H1 (cell line): ENCODE data around the gene PRPF40B.

Experiments
- BACH1 ChIP-seq: IDR thresholded peaks from 2 replicates; pipeline ENCODE4 v1.6.1; 2012; ENCODE audit warnings: low read length, improper control_type of control experiment
- EGR1 ChIP-seq: IDR thresholded peaks from 2 replicates; pipeline ENCODE4 v1.6.1; 2011; ENCODE audit warnings: low read depth, low read length, borderline replicate concordance
- EP300 ChIP-seq, 2 experiments: IDR thresholded peaks; 1 replicate in 1 of 2; 2 replicates in 1 of 2; pipeline ENCODE4 v1.6.1; 2011 to 2012; ENCODE audit warnings: low read depth in 2 of 2, low read length in 2 of 2, mild to moderate bottlenecking in 2 of 2, borderline replicate concordance in 1 of 2, inconsistent platforms in 1 of 2, moderate library complexity in 1 of 2
- EZH2 ChIP-seq: fragments of 200-600 bp; sonication (generic); IDR thresholded peaks from 2 replicates; pipeline ENCODE4 v1.7.1; 2012; ENCODE audit warnings: low read depth, mild to moderate bottlenecking, moderate library complexity, low read length, inconsistent platforms; ENCODE audit not compliant: severe bottlenecking
- GABPA ChIP-seq: IDR thresholded peaks from 2 replicates; pipeline ENCODE4 v1.6.1; 2011; ENCODE audit warnings: mild to moderate bottlenecking, low read length, moderate library complexity, borderline replicate concordance; ENCODE audit not compliant: insufficient read depth
- KDM5A ChIP-seq: fragments of 200-600 bp; IDR thresholded peaks from 2 replicates; pipeline ENCODE4 v1.7.1; 2012; ENCODE audit warnings: mild to moderate bottlenecking, low read length, inconsistent platforms, mixed read lengths
- POLR2A ChIP-seq, 2 experiments: IDR thresholded peaks; 1 replicate in 1 of 2; 2 replicates in 1 of 2; pipeline ENCODE4 v1.6.1; 2011; ENCODE audit warnings: low read depth in 2 of 2, low read length in 2 of 2, mild to moderate bottlenecking in 2 of 2; ENCODE audit errors: control extremely low read depth in 1 of 2
- POLR2AphosphoS5 ChIP-seq: IDR thresholded peaks from 2 replicates; pipeline ENCODE4 v1.6.1; 2011; ENCODE audit warnings: low read depth, low read length
- RAD21 ChIP-seq, 2 experiments: IDR thresholded peaks in 1 of 2; conservative IDR thresholded peaks in 1 of 2; 2 replicates each; pipeline ENCODE4 v1.6.1; 2011; ENCODE audit warnings: low read depth in 2 of 2, low read length in 2 of 2, improper control_type of control experiment in 1 of 2, inconsistent platforms in 1 of 2, mild to moderate bottlenecking in 1 of 2, moderate library complexity in 1 of 2
- SIN3A ChIP-seq, 2 experiments: IDR thresholded peaks in 1 of 2; conservative IDR thresholded peaks in 1 of 2; 2 replicates each; pipeline ENCODE4 v1.6.1; 2011 to 2012; ENCODE audit warnings: low read length in 2 of 2, improper control_type of control experiment in 1 of 2, low read depth in 1 of 2, mild to moderate bottlenecking in 1 of 2
- TEAD4 ChIP-seq: IDR thresholded peaks from 2 replicates; pipeline ENCODE4 v1.6.1; 2012; ENCODE audit warnings: low read depth, low read length, inconsistent platforms, mixed read lengths
- USF2 ChIP-seq: IDR thresholded peaks from 2 replicates; pipeline ENCODE4 v1.6.1; 2011; ENCODE audit warnings: low read length, improper control_type of control experiment
- YY1 ChIP-seq: IDR thresholded peaks from 2 replicates; pipeline ENCODE4 v1.6.1; 2011; ENCODE audit warnings: low read depth, mild to moderate bottlenecking, low read length
- TF ChIP-seq, protein P1 (sequence below), 3 experiments: IDR thresholded peaks; 1 replicate in 2 of 3; 2 replicates in 1 of 3; pipeline versions ENCODE4 v1.5.1 to v1.6.1; 2011; ENCODE audit warnings: low read length in 3 of 3, mild to moderate bottlenecking in 3 of 3, inconsistent platforms in 2 of 3, low read depth in 1 of 3, moderate library complexity in 1 of 3; ENCODE audit not compliant: insufficient read depth in 1 of 3; ENCODE audit errors: control extremely low read depth in 1 of 3

- TF ChIP-seq, protein P1, sequence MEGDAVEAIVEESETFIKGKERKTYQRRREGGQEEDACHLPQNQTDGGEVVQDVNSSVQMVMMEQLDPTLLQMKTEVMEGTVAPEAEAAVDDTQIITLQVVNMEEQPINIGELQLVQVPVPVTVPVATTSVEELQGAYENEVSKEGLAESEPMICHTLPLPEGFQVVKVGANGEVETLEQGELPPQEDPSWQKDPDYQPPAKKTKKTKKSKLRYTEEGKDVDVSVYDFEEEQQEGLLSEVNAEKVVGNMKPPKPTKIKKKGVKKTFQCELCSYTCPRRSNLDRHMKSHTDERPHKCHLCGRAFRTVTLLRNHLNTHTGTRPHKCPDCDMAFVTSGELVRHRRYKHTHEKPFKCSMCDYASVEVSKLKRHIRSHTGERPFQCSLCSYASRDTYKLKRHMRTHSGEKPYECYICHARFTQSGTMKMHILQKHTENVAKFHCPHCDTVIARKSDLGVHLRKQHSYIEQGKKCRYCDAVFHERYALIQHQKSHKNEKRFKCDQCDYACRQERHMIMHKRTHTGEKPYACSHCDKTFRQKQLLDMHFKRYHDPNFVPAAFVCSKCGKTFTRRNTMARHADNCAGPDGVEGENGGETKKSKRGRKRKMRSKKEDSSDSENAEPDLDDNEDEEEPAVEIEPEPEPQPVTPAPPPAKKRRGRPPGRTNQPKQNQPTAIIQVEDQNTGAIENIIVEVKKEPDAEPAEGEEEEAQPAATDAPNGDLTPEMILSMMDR (IDR thresholded peaks at IDR 0.05; ENCODE audit: control extremely low read depth in 1 of 3, insufficient read depth in 1 of 3, low read depth in 1 of 3, low read length in 3 of 3), result no peak
- TF ChIP-seq POLR2A (IDR thresholded peaks at IDR 0.05; ENCODE audit: control extremely low read depth in 1 of 2, low read depth in 2 of 2, low read length in 2 of 2) (no peak), RAD21 (IDR thresholded peaks at IDR 0.05 in 1 of 2, conservative IDR thresholded peaks at IDR 0.05 in 1 of 2; ENCODE audit: low read depth in 2 of 2, low read length in 2 of 2) (no peak), POLR2AphosphoS5 (no peak), EGR1 (no peak), SIN3A (conservative IDR thresholded peaks at IDR 0.05 in 1 of 2, IDR thresholded peaks at IDR 0.05 in 1 of 2; ENCODE audit: low read depth in 1 of 2, low read length in 2 of 2) (no peak), GABPA (no peak), BACH1 (no peak), USF2 (no peak), EP300 (IDR thresholded peaks at IDR 0.05; ENCODE audit: borderline replicate concordance in 1 of 2, low read depth in 2 of 2, low read length in 2 of 2) (no peak), YY1 (no peak), EZH2 (no peak), TEAD4 (no peak), KDM5A (no peak)
These were observed 32.4 kb downstream of the PRPF40B start for GRCh38 chr12:49655595-49656236.
